ENCODE measurements around the gene ERC2. TPM values are rescaled to one million over a fixed set of nuclear protein-coding genes. Genes with fewer than 3 reads are reported as not detected.

The ERC2 gene
- polyA plus RNA-seq, 1 experiment = 0.07 TPM

DNA sequence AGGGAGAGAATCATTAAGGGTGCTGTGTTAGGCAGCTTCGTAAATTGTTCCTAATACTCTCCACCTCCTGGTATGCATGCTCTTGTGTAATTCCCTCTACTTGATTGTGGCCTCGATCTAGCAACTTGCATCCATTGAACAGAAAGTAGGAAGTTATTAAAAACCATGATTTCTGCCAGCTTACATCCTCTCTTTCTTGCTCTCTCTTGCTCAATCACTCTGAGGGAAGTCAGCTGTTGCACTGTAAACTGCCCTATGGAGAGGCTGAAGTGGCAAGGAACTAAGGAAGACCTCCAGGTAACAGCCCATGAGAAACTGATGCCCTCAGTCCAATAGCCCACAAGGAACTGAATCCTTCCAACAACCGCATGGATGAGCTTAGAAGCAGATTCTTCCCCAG lies 92.6 kb downstream of the ERC2 start:
- CTCF ChIA-PET = no interaction called here
- no peak overlapping the region for H3K4me3 ChIP-seq (ENCODE audit: low read depth, low read length)
- no peak for DNase-seq (ENCODE audit: low read depth, low spot score)
- TF ChIP-seq, protein P1, sequence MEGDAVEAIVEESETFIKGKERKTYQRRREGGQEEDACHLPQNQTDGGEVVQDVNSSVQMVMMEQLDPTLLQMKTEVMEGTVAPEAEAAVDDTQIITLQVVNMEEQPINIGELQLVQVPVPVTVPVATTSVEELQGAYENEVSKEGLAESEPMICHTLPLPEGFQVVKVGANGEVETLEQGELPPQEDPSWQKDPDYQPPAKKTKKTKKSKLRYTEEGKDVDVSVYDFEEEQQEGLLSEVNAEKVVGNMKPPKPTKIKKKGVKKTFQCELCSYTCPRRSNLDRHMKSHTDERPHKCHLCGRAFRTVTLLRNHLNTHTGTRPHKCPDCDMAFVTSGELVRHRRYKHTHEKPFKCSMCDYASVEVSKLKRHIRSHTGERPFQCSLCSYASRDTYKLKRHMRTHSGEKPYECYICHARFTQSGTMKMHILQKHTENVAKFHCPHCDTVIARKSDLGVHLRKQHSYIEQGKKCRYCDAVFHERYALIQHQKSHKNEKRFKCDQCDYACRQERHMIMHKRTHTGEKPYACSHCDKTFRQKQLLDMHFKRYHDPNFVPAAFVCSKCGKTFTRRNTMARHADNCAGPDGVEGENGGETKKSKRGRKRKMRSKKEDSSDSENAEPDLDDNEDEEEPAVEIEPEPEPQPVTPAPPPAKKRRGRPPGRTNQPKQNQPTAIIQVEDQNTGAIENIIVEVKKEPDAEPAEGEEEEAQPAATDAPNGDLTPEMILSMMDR (IDR thresholded peaks at IDR 0.05; ENCODE audit: low read depth, low read length) = no peak
- no peak overlapping the region for H3K27ac ChIP-seq (ENCODE audit: low read depth, low read length)
- POLR2A ChIA-PET = no interaction called here
- H3K27me3 ChIP-seq (ENCODE audit: control insufficient read depth, insufficient read depth, low read length) = no peaks in the 10 kb centered on the region
- H3K9me3 ChIP-seq (ENCODE audit: control insufficient read depth, insufficient read depth, low read length) = no peaks in the 10 kb centered on the region

DNA sequence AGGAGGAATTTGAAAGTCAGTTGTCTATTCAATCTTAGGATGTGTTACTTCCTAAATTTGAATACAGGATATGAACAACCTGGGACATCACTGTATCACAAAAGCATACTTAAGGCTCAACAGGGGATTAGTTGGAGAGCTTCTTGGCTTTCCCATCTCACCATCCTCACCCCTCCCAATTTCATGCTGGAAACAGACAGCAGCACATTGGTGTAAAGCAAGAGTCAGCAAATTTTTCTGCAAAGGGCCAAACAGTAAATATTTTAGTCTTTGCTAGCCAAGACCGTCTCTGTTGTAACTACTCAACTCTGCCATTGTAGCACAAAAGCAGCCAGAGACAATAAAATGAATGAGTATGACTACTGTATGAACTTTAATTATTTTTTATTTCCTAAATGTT lies 94.9 kb downstream of the ERC2 start:
- DNase-seq (ENCODE audit: low read depth, low spot score) = no peak
- Histone ChIP-seq H3K4me3 (ENCODE audit: low read depth, low read length) (no peak overlapping the region), H3K9me3 (ENCODE audit: control insufficient read depth, insufficient read depth, low read length) (no peaks in the 10 kb centered on the region), H3K27ac (ENCODE audit: low read depth, low read length) (no peak overlapping the region), H3K27me3 (ENCODE audit: control insufficient read depth, insufficient read depth, low read length) (no peaks in the 10 kb centered on the region)
- ChIA-PET POLR2A (no interaction called here), CTCF (no interaction called here)
- TF ChIP-seq, protein P1 (IDR thresholded peaks at IDR 0.05; ENCODE audit: low read depth, low read length) = no peak

DNA sequence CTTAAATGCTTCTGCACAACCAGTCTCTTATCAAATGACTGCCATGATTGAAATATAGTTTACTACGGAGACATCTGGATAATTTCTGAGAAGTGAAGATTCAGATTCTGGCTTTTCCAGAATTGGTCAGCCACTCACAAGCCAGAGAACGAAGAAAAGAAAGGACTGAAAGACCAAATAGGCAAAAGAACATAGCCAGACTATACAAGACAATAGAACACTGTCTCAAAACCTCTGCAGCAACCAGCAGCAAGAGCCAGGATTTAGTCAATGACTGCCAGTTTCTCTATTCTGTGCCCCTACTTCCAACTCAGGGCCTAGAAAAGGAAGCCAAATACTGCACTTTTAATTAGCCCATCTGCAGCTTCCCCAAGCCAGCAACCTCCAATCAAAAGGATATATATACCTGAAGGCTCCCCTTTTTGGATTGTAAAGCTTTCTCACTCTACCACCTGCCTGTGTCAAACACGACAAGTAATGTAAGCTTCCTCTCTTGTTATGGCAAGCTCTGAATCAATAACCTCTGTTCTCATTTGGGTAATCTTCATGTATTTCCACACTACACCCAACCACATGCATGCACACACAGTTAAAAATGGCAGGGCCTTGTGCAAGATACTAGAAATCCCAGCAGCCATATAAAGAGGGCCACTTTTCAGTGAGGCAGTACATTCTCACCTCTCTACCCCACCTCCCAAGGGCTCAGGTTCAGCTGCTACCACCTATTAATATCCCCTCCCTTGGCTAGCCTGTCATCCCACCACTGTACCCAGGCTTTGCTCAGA lies 97.1 kb downstream of the ERC2 start:
- H3K27ac ChIP-seq (ENCODE audit: low read depth, low read length) = no peak overlapping the region
- TF ChIP-seq, protein P1 (IDR thresholded peaks at IDR 0.05; ENCODE audit: low read depth, low read length) = no peak
- no peaks in the 10 kb centered on the region for H3K27me3 ChIP-seq (ENCODE audit: control insufficient read depth, insufficient read depth, low read length)
- DNase-seq (ENCODE audit: low read depth, low spot score) = no peak
- POLR2A ChIA-PET = no interaction called here
- no peak overlapping the region for H3K4me3 ChIP-seq (ENCODE audit: low read depth, low read length)
- H3K9me3 ChIP-seq (ENCODE audit: control insufficient read depth, insufficient read depth, low read length) = no peaks in the 10 kb centered on the region
- CTCF ChIA-PET = no interaction called here

DNA sequence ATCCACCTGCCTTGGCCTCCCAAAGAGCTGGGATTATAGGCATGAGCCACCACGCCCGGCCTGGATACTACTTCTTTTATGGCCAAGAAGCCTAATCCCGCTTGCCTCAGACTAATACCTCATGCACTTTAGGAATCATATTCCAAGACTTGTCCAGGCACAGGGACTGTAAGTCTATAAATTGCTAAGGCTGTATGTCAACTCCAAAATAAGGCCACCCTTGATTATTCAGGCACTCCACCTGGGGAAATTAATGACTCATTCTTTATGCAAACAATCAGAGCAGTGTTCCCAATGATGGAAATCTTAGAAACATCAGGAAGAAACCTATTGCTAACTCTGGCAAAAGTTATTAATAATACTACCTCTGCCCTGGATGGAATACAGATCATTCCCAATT lies 98.4 kb downstream of the ERC2 start:
- Histone ChIP-seq H3K4me3 (ENCODE audit: low read depth, low read length) (no peak overlapping the region), H3K9me3 (ENCODE audit: control insufficient read depth, insufficient read depth, low read length) (no peaks in the 10 kb centered on the region), H3K27ac (ENCODE audit: low read depth, low read length) (no peak overlapping the region), H3K27me3 (ENCODE audit: control insufficient read depth, insufficient read depth, low read length) (no peaks in the 10 kb centered on the region)
- ChIA-PET CTCF (no interaction called here), POLR2A (no interaction called here)
- DNase-seq (ENCODE audit: low read depth, low spot score) = no peak
- TF ChIP-seq, protein P1 (IDR thresholded peaks at IDR 0.05; ENCODE audit: low read depth, low read length) = no peak

DNA sequence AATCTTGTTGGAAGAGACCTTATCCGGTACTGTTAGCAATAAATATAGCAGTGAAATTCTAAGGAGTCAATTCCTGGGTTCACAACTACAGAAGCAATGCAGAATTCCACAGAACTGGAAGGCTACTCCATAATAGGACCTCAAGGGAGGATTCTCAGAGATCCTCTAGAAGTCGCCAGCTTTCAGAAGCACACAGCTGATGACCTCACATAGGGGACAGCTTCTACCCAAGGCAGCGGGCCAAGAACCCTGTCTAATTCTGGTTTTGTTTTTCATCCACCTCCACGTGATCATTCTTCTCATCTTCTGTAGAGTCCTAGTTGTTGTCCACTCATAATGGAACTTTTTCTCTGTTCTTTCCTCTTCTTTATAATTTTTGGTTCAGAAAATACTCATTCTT lies 99.4 kb downstream of the ERC2 start:
- TF ChIP-seq, protein P1 (IDR thresholded peaks at IDR 0.05; ENCODE audit: low read depth, low read length) = no peak
- Histone ChIP-seq H3K27me3 (ENCODE audit: control insufficient read depth, insufficient read depth, low read length) (no peaks in the 10 kb centered on the region), H3K4me3 (ENCODE audit: low read depth, low read length) (no peak overlapping the region), H3K9me3 (ENCODE audit: control insufficient read depth, insufficient read depth, low read length) (no peaks in the 10 kb centered on the region), H3K27ac (ENCODE audit: low read depth, low read length) (no peak overlapping the region)
- ChIA-PET CTCF (interaction anchor here (1.3 kb wide), 1 partner anchor 28 kb away, joined by 6 read pairs; no protein-coding TSS in a partner anchor), POLR2A (no interaction called here)
- no peak for DNase-seq (ENCODE audit: low read depth, low spot score)
